ENCODE results near the gene CERT1.
"Not testable (repeated sequence)": the region's sequence is repeated elsewhere in the genome, so short reads cannot be mapped to it uniquely, and the experiment has no call there.

CERT1 gene, protein sequence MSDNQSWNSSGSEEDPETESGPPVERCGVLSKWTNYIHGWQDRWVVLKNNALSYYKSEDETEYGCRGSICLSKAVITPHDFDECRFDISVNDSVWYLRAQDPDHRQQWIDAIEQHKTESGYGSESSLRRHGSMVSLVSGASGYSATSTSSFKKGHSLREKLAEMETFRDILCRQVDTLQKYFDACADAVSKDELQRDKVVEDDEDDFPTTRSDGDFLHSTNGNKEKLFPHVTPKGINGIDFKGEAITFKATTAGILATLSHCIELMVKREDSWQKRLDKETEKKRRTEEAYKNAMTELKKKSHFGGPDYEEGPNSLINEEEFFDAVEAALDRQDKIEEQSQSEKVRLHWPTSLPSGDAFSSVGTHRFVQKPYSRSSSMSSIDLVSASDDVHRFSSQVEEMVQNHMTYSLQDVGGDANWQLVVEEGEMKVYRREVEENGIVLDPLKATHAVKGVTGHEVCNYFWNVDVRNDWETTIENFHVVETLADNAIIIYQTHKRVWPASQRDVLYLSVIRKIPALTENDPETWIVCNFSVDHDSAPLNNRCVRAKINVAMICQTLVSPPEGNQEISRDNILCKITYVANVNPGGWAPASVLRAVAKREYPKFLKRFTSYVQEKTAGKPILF
- total RNA-seq, result 66.0 to 91.1 (median 83.9) reads per million in 4 experiments

DNA sequence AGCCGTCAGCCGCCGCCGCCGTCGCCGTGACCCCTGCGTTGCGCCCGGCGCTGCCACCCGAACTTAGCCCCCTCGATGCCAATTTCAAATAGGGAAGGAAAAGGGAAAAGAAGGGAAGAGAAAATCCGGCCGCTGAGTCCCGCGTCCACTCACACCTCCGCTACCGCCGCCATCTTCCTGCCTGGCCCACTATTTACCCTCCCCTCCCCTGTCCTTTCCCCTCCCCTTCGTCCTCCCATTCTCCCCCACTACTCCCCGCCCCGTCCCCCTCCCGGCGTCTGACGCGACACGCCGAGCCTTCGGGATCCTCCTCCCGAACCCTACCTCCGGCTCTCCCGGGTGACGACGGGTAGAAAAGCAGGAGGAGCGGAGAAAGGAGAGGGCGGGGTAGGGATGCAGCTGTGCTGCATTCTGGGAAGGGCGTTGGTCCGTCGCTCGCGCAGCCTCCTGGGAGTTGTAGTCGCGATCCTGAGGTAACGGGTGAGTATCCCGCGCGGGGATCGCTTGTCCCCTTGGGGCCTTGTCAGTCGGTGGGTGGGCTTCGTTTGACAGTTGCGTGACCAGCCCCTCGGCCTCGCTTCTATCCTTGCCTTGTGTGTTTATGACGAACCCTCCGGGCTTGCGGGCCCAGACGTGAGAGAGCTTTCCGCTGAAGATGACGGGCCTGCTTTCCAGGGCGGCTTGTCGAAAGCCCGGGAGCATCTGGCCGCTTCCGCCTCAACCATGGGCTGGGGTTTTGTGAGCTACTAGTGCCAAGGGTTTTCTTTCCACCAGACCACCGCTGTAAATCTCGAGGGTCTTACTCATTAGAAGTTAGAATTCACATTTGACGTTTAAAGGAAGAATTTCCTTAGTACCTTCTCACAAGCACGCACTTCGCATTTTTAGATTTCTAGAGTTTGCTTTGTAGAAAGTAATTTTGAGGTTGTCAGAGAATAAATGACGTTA, at the start of gene CERT1, which contains the start of gene POLK:
Gene CERT1 (minus strand): TSS at position 195 of the 948 bp plus-strand sequence. CDS start 422 bp downstream, outside the sequence.
Gene POLK (plus strand): TSS at position 457 of the 948 bp plus-strand sequence.
- peak; percentile 88 for DNase-seq

DNA sequence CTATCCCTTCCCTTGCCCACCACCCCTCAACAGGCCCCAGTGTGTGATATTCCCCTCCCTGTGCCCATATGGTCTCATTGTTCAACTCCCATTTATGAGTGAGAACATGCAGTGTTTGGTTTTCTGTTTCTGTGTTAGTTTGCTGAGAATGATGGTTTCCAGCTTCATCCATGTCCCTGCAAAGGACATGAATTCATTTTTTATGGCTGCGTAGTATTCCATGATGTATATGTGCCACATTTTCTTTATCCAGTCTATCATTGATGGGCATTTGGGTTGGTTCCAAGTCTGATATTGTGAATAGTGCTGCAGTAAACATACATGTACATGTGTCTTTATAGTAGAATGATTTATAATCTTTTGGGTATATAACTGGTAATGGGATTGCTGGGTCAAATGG, 49.2 kb upstream of the CERT1 start:
- not testable (repeated sequence) for DNase-seq

DNA sequence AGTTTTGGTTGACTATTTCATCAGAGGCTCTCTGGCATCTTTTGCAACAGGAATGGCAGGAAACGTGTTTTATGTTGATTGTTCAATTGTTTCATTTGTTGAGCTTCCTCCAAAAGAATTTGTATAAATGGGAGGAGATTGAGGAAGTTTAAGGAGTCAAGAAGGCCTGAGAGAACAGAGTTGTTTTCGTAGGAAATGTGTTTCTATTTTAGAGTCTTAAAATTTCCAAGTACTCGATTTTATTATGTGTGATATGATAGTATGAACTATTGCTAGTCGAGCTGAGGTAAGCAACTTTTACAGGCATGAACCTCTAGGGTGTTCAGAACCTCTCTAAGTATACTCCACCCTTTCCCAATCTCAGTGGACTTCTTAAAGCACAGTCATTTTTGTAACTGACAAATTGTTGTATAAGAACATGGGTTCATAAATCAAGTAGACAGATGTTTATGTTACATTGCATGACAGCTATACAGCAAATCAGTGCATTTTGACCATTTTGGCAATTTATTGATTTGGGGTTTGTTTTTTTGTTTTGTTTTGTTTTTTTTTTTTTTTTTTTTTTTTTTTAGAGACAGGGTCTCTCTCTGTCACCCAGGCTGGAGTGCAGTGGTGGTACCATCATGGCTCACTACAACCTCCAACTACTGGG, 47.7 kb upstream of the CERT1 start:
- no peak for DNase-seq

DNA sequence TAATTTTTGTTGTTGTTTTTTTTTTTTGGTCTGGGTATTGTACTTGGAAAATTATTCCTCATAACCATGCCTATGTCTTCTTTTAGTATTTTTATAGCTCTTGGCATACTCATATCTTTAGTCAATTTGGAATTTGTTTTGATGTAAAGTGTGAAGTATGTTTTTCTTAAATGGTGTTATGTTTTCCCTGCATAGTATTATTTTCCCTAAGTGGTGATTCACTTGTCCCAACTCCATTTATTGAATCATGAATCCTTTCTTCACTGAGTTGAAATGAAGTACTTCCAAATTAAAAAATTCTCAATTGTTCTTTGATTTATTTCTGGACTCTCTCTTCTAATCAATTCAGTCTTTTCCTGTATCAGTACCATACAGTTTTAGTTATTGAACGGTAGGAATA, 46.8 kb upstream of the CERT1 start:
- DNase-seq, result no peak

DNA sequence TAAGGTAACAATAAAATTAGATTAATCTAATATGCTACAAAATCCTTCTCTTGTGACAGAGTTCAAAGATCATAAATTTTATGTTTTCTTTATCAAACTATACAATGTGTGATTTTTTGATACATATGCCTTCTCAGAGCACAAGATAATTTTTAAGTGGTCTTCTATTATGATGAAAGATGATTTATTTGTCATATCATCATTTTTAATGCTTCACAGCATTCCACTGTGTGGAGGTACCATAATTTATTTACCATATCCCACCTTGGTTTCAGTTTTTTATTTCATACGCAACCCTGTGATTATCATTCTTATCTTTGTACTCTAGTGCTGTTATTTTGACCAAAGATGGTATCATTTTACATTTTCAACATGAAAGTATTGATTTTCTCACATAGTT, 41.9 kb upstream of the CERT1 start:
- DNase-seq, result no peak

DNA sequence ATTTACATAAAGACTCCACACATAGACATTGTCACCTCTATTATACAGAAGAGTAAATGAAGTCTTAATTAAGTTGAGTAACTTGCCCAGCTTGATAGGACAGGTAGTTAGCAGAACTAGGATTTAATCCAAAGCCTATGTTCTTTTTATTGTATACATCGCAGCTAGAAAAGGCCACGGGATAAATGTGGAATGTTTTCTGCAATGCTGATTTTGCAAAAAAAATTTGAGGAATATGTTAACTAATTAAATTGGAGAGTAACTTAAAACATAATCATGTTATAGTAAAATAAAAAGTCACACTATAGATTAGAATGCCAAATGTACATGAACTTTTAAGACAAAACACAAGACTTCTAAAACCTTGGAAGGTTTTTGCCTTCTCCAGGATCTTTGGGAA, 41.3 kb upstream of the CERT1 start:
- no peak for DNase-seq

DNA sequence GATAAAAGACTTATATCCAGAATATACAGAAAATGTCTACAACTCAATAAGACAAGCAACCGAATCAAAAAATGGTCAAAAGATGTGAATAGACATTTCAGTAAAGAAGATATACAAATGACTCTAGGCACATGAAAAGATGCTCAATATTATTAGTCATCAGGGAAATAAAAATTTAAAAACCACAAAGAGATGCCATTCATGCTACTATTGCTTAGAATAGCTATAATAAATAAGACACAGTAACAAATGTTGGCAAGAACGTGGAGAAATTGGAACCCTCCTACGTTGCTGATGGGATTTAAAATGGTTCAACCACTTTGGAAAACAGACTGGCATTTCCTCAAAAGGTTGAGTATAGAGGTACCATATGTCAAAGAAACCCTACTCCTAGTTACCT, 40.0 kb upstream of the CERT1 start:
- DNase-seq, result no peak

DNA sequence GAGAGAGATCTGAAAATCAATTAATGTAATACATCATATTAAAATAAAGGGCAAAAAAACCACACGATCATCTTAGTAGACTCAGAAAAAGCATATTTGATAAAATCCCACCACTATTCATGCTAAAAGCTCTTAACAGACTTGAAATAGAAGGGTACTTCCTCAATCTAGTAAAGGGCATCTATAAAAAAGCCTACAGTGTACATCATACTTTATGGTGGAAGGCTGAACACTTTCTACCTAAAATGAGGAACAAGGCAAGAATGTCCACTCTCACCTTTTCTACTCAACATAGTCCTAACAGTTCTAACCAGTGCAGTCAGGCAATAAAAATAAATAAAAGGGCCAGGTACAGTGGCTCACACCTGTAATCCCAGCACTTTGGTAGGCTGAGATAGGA, 39.2 kb upstream of the CERT1 start:
- DNase-seq, result no peak

DNA sequence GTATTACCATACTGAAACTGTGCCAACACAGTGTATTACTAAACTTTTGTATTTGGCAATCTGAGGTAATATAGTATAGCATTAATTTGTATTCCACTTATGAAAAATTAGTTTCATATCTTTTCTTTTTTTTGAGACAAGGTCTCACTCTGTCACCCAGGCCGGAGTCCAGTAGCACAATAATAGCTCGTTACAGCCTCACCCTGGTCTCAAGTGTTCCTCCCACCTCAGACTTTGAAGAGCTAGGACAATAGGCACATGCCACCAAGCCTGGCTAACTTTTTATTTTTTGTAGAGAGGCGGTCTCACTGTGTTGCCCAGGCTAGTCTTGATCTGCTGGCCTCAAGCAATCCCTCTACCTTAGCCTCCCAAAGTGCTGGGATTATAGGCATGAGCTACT, 36.4 kb upstream of the CERT1 start:
- no peak for DNase-seq

DNA sequence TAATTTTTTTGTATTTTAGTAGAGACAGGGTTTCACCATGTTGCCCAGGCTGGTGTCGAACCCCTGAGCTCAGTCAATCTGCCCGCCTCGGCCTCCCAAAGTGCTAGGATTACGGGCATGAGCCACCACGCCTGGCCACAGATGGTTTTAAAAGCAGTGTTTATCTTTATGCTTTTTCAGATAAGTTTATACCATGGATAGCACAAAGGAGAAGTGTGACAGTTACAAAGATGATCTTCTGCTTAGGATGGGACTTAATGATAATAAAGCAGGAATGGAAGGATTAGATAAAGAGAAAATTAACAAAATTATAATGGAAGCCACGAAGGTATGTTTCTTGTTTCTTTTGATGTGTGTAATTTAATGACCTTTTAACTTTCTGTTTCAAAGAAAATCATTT, 35.4 kb upstream of the CERT1 start:
- no peak for DNase-seq

DNA sequence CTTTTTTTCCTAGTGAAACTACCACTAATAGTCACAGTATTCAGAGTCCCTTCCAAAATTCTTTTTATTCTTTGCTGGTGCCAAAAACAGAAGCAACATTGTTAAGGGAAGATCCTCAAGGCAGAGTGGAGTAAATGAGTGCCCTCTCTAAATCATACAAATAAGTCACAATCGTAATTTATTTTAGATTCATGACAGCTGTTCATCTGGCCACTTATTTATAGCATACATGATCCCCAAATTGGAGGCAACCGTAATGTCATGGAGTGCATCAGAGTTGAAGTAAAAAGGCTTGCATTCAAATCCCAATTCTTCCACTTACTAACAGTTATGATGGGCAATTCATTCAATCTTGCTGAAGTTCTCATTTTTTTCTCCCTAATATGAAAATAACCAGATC, 33.7 kb upstream of the CERT1 start:
- DNase-seq, result no peak

DNA sequence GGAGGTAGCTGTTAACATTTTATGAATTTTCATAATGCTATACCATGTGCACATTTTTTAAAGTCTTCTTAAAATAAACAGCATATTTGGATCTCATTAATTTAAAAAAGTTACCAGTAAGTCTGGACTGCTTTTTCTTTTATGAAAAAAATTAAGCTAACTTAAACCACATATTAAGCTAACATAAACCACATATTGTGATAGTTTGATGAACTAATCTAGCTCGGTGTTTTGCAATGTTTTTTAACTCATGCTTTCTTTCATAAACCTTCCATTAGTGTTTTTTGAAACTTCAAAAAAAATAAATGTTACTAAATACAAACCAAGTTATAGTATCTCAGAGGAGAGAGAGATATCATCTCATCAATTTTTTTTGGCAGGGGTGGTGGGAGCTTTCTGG, 26.8 kb upstream of the CERT1 start:
- no peak for DNase-seq

DNA sequence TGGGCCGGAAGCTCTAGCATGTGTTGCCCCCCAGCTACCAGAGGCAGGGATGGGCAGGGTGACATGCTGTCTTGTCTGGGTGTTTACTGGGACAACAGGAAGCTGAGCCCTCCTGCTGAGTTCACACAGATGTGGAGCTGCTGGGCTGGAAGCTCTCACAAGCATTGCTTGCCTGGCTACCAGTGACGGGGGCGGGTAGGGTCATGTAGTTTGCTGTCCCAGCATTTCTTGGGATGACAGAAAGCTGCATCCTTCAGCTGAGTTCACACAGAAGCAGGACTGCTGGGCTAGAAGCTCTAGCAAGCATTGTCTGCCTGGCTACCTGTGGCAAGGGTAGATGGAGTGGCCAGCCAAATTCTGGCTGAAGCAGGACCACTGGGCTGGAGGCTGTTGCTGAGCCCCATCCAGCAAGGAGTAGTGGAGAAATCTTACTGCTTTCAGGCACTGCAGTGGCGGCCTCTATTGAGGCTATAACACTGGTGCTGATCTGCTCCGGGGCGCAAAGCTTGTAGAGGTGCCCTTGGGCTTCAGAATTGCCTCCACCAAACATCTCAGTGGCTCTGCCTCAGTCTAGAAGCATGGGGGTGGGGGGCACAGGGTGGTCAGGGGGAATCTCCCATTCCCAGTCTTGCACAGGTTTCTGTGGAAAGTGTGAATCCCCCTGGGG, 25.4 kb upstream of the CERT1 start:
- no peak for DNase-seq

DNA sequence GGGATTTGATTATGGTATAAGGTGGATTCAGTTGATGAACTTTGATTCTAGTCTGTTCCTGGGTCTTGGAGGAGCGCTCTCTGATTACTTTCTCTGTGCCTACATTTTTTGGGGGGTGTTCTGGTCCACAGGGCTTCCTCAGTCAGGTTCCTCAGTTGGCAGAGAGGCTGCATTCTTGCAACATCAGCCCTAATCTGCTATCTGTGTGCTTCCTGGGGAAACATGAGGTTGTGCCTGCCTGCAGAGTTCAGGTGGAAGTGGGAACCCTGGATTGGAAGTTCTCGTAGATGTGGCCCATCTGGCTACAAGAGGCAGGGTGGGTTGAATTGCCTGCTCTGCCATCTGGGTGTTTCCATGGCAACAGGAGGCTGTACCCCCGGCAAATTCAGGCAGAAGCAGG, 24.7 kb upstream of the CERT1 start:
- no peak for DNase-seq

DNA sequence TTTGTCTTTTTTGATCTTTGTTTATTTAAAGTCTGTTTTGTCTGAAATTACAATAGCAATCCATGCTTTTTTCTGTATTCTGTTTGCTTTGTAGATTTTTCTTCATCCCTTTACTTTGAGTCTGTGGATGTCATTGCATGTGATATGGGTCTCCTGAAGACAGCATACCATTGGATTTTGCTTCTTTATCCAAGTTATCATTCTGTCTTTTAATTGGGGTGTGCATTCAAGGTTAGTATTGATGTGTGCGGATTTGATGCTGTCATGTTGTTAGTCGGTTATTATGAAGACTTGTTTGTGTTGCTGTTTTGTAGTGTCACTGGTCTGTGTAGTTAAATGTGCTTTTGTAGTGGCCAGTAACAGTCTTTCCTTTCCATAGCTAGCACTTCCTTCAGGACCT, 23.3 kb upstream of the CERT1 start:
- DNase-seq, result no peak

DNA sequence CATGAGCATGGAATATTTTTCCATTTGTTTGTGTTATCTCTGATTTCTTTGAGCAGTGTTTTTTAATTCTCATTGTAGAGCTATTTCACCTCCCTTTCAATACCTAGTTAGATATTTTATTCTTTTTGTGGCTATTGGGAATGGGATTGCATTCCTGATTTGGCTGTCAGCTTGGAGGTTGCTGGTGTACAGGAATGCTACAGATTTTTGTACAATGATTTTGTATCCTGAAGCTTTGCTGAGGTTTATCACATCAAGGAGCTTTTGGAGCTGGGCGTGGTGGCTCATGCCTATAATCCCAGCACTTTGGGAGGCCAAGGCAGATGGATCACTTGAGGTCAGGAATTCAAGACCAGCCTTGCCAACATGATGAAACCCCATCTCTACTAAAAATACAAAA, 22.3 kb upstream of the CERT1 start:
- not testable (repeated sequence) for DNase-seq

DNA sequence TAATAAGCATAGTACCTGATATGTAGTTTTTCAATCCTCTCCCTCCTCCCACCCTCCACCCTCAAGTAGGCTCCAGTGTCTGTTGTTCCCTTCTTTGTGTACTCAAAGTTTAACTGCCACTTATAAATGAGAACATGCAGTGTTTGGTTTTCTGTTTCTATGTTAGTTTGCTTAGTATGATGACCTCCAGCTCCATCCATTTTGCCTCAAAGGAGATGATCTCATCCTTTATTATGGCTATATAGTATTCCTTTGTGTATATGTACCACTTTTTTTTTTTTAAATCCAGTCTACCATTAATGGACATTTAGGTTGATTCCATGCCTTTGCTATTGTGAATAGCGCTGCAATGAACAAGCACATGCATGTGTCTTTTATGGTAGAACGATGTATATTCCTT, 20.8 kb upstream of the CERT1 start:
- DNase-seq, result no peak

DNA sequence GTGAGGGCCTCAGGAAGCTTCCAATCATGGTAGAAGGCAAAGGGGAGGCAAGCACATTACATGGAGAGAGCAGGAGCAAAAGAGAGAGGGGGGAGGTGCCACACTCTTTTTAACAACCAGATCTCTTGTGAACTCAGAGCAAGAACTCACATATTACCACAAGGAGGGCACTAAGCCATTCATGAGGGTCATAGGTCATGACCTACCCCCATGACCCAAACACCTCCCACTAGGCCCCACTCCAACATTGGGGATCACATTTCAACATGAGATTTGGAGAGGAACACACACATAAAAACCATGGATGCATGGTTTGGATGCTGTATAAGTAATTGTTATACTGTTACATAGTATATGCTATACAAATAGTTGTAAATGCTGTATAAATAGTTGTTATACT, 17.8 kb upstream of the CERT1 start:
- DNase-seq, result no peak

DNA sequence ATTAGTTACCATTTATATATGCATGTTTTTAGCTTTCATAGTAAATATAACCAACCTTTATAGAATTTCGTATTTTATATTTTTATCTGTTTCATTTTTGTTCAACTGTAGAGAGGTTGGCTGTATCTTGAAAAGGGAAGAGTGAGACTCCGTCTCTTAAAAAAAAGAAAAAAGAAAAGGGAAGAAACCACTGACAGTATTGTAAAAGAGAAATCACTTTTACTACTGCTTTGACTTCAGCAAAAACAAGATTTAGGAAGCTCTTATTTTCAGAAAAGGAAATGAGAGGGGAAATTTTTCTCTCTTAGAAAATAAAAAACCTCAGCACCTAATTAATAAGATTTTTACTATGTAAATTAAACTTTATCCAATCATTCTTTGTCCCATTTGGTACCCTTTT, 14.6 kb upstream of the CERT1 start:
- DNase-seq, result no peak

DNA sequence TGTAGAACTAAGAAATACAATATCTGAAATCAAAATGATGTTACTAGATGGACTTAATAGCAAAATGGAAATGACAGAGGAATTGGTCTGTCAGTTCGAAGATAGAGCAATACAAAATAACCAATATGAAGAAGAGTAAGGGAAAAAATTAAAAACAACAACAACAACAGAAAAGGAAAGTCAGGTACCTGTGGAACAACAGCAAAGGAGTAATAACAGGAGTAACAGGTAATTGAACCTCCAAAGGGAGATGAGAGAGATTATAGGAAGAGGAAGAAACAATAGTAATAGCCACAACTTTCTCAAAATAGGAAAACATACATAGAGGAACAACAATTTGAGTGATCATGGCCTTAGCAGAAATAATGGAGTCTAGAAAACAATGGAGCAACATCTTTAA, 13.9 kb upstream of the CERT1 start:
- no peak for DNase-seq

DNA sequence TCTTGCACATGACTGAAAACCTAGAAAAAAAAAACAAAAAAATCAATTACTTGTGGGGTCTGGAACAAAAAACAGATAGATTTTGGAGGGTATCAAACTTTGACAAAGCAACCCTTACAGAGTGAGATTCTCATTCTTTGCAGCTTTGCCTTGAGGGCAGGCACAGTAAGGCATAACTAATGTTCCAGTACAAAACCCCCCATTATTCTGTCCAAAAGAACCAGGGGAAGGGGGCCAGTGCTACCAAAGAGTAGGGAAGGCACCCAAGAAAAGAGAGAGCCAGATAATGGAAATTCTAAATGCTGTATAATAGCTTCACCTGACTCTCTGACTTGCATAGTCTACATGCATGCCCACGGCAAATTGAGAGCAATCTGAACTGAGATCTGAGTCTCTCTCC, 13.2 kb upstream of the CERT1 start:
- DNase-seq, result no peak

DNA sequence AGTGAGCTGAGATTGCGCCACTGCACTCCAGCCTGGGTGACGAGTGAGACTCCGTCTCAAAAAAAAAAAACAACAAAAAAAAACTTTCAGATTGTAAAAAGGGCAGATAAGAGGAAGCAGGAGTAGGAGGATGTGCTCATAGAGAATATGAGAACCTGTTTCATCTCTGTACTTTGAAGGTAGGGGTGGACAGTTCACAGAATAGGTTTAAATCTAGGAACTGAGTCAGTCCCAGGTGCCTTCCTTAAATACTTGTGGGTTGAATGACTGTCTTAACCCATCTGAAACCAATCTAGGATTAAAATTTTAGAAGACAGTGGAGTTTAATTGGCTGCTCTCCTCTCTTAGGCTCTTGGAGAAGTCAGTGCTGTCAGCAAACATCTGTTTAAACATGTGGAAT, 12.6 kb upstream of the CERT1 start:
- DNase-seq, result no peak
